ENCODE measurements around the gene MSH5. TPM values are rescaled to one million over a fixed set of nuclear protein-coding genes. Genes with fewer than 3 reads are reported as not detected.

Gene MSH5
- total RNA-seq, 1 experiment from 2014 or later = 38.1 TPM

- no TSS peak for BruUV-seq (replicated peaks)
- no peak overlapping the region for H3K4me3 ChIP-seq (ENCODE audit: low read depth in 2 of 2, low read length in 2 of 2)
- in situ Hi-C loops (cut with HindIII; ENCODE audit: low pct_unique_long_range_greater_than_20kb, low sequenced_read_pairs) (no loop called here), intact Hi-C loops (cut with micrococcal nuclease; ENCODE audit: unreplicated experiment) (no loop called here)
- no peak for DNase-seq (ENCODE audit: low read depth, low spot score)
- ATAC-seq = no peak
- no peak overlapping the region for H3K27ac ChIP-seq (ENCODE audit: low read length)
- ChIA-PET CTCF (interaction anchor here (0.6 kb wide), 1 partner anchor 11 kb away, joined by 3 read pairs; the partner anchor contains the start of gene ABHD16A), POLR2A (no interaction called here)
- no peaks in the 10 kb centered on the region for H3K9me3 ChIP-seq (ENCODE audit: control insufficient read depth, insufficient read depth, low read depth, low read length)
- no peaks in the 10 kb centered on the region for H3K27me3 ChIP-seq (ENCODE audit: control insufficient read depth, insufficient read depth, low read length)
- H3K4me1 ChIP-seq (ENCODE audit: control insufficient read depth, insufficient read depth, low read length) = no peaks in the 10 kb centered on the region
- TF ChIP-seq, protein P1, sequence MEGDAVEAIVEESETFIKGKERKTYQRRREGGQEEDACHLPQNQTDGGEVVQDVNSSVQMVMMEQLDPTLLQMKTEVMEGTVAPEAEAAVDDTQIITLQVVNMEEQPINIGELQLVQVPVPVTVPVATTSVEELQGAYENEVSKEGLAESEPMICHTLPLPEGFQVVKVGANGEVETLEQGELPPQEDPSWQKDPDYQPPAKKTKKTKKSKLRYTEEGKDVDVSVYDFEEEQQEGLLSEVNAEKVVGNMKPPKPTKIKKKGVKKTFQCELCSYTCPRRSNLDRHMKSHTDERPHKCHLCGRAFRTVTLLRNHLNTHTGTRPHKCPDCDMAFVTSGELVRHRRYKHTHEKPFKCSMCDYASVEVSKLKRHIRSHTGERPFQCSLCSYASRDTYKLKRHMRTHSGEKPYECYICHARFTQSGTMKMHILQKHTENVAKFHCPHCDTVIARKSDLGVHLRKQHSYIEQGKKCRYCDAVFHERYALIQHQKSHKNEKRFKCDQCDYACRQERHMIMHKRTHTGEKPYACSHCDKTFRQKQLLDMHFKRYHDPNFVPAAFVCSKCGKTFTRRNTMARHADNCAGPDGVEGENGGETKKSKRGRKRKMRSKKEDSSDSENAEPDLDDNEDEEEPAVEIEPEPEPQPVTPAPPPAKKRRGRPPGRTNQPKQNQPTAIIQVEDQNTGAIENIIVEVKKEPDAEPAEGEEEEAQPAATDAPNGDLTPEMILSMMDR (IDR thresholded peaks at IDR 0.05) = no peak
- no peak for TF ChIP-seq SIN3A (IDR thresholded peaks at IDR 0.05; ENCODE audit: borderline replicate concordance, insufficient read depth, low read depth, low read length)
- TF ChIP-seq POLR2AphosphoS5 (IDR thresholded peaks at IDR 0.05; ENCODE audit: low read depth, low read length) = no peak
- TF ChIP-seq TCF7L2 (IDR thresholded peaks at IDR 0.05; ENCODE audit: low read depth, low read length) = no peak
- TF ChIP-seq, protein P2, sequence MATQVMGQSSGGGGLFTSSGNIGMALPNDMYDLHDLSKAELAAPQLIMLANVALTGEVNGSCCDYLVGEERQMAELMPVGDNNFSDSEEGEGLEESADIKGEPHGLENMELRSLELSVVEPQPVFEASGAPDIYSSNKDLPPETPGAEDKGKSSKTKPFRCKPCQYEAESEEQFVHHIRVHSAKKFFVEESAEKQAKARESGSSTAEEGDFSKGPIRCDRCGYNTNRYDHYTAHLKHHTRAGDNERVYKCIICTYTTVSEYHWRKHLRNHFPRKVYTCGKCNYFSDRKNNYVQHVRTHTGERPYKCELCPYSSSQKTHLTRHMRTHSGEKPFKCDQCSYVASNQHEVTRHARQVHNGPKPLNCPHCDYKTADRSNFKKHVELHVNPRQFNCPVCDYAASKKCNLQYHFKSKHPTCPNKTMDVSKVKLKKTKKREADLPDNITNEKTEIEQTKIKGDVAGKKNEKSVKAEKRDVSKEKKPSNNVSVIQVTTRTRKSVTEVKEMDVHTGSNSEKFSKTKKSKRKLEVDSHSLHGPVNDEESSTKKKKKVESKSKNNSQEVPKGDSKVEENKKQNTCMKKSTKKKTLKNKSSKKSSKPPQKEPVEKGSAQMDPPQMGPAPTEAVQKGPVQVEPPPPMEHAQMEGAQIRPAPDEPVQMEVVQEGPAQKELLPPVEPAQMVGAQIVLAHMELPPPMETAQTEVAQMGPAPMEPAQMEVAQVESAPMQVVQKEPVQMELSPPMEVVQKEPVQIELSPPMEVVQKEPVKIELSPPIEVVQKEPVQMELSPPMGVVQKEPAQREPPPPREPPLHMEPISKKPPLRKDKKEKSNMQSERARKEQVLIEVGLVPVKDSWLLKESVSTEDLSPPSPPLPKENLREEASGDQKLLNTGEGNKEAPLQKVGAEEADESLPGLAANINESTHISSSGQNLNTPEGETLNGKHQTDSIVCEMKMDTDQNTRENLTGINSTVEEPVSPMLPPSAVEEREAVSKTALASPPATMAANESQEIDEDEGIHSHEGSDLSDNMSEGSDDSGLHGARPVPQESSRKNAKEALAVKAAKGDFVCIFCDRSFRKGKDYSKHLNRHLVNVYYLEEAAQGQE (IDR thresholded peaks at IDR 0.05; ENCODE audit: insufficient read depth in 1 of 2, low read depth in 2 of 2, low read length in 1 of 2) = no peak
- 0 out of 2 replicates have a peak, but pooled peaks cover 5% of the 10 kb centered on the region for H3K36me3 ChIP-seq (ENCODE audit: control insufficient read depth, insufficient read depth, low read length)
Measured at GRCh38 chr6:31692353-31692752, 47.5 kb upstream of the MSH5 start.

DNA sequence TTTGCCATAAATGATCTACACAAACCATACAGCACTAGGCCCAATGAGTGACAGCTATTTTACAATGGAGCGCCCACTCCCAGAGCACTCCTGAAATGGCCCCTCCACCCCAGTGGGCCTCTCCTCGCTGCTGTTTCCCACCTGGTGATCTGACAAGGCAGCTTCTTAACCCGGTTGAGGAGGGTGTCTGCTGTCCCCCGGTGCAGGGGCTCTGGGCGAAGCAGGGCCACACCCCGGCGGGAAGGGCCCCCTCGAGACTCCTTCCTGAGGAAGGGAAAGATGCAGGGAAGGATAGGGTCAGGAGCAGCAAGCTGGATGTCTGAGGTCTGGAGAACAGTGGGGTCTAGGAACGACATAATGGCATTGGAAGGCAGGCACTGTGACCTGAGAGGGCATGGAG lies 46.9 kb upstream of the MSH5 start:
- no peak for ATAC-seq
- TF ChIP-seq TCF7L2 (IDR thresholded peaks at IDR 0.05; ENCODE audit: low read depth, low read length) (no peak), POLR2AphosphoS5 (IDR thresholded peaks at IDR 0.05; ENCODE audit: low read depth, low read length) (no peak), SIN3A (IDR thresholded peaks at IDR 0.05; ENCODE audit: borderline replicate concordance, insufficient read depth, low read depth, low read length) (no peak)
- TF ChIP-seq, protein P2 (IDR thresholded peaks at IDR 0.05; ENCODE audit: insufficient read depth in 1 of 2, low read depth in 2 of 2, low read length in 1 of 2) = no peak
- TF ChIP-seq, protein P1 (IDR thresholded peaks at IDR 0.05) = no peak
- CTCF ChIA-PET = no interaction called here
- H3K36me3 ChIP-seq (ENCODE audit: control insufficient read depth, insufficient read depth, low read length) = peaks cover 6% of the 10 kb centered on the region; the same call in 1 of the 2 replicates
- DNase-seq (ENCODE audit: low read depth, low spot score) = no peak
- no peaks in the 10 kb centered on the region for H3K4me1 ChIP-seq (ENCODE audit: control insufficient read depth, insufficient read depth, low read length)
- no peaks in the 10 kb centered on the region for H3K9me3 ChIP-seq (ENCODE audit: control insufficient read depth, insufficient read depth, low read depth, low read length)
- no peak overlapping the region for H3K4me3 ChIP-seq (ENCODE audit: low read depth in 2 of 2, low read length in 2 of 2)
- intact Hi-C loops (cut with micrococcal nuclease; ENCODE audit: unreplicated experiment) (no loop called here), in situ Hi-C loops (cut with HindIII; ENCODE audit: low pct_unique_long_range_greater_than_20kb, low sequenced_read_pairs) (no loop called here)
- no TSS peak for BruUV-seq (replicated peaks)
- H3K27ac ChIP-seq (ENCODE audit: low read length) = no peak overlapping the region
- POLR2A ChIA-PET = interaction anchor here (0.7 kb wide), 1 partner anchor 46 kb away, joined by 3 read pairs; no protein-coding TSS in a partner anchor
- no peaks in the 10 kb centered on the region for H3K27me3 ChIP-seq (ENCODE audit: control insufficient read depth, insufficient read depth, low read length)

Measured in Panc1 (cell line).